ENCODE data around the gene AGPS.

GRCh38 chr2:177541258-177541991 lies 148.9 kb downstream of the AGPS start:
- TF ChIP-seq CTCF (IDR thresholded peaks at IDR 0.05; ENCODE audit: low read depth, low read length) (no peak), EZH2phosphoT487 (IDR thresholded peaks at IDR 0.05; ENCODE audit: low read depth) (no peak)

Data from OCI-LY3 (cell line).